Measurements from ENCODE around the gene ALLC.
"Not testable (repeated sequence)": the region's sequence is repeated elsewhere in the genome, so short reads cannot be mapped to it uniquely, and the experiment has no call there.

ALLC gene

DNA sequence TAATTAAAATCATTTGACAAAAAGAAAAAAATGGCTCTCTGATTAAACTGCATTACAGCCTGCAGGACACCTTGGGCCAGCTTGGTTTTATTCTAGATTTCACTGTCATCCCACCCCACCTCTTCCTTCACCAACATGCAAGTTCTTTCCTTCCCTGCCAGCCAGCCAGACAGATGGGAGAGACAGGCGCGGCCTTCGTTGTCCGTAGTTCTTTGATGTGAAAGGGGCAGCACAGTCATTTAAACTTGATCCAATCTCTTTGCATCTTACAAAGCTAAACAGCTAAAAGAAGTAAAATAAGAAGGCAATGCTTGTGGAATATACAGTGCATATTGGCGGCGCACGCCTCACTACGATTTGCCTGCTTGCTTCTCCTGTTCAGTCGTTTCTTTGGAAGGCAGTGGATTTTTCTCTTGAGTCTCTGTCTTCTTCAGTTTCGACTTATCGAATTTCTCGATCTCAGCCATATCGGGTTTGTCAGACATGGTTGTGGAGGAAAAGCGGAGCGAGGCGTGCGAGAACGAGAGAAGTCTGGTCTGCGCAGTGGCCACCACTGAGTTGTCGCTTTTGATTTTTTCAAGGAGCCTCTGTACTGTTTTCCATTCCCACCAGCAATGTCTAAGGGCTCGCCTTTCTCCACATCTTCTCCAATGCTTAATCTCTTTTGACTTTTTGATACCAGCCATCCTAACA lies 40.7 kb upstream of the ALLC start:
- Histone ChIP-seq H3K4me3 (ENCODE audit: low read length) (no peak overlapping the region), H3K27ac (ENCODE audit: low read depth, low read length) (no peak overlapping the region), H3K9me2 (replicated peaks; ENCODE audit: control insufficient read depth, low read length) (no peaks in the 10 kb centered on the region), H4K20me1 (ENCODE audit: control insufficient read depth, insufficient read depth, low read depth, low read length) (no peaks in the 10 kb centered on the region), H3K79me2 (ENCODE audit: control insufficient read depth, low read length) (no peaks in the 10 kb centered on the region), H3K27me3 (ENCODE audit: control insufficient read depth, low read length) (no peaks in the 10 kb centered on the region), H3K4me1 (ENCODE audit: control insufficient read depth, low read length) (no peaks in the 10 kb centered on the region), H3F3A (ENCODE audit: control insufficient read depth, insufficient read depth) (no peaks in the 10 kb centered on the region), H3K9me3 (ENCODE audit: control insufficient read depth, insufficient read depth, low read length) (0 out of 2 replicates have a peak, but pooled peaks cover 4% of the 10 kb centered on the region), H3K4me2 (ENCODE audit: low read length) (no peak overlapping the region), H3K36me3 (ENCODE audit: control insufficient read depth, low read length) (no peaks in the 10 kb centered on the region)
- TF ChIP-seq, protein P1, sequence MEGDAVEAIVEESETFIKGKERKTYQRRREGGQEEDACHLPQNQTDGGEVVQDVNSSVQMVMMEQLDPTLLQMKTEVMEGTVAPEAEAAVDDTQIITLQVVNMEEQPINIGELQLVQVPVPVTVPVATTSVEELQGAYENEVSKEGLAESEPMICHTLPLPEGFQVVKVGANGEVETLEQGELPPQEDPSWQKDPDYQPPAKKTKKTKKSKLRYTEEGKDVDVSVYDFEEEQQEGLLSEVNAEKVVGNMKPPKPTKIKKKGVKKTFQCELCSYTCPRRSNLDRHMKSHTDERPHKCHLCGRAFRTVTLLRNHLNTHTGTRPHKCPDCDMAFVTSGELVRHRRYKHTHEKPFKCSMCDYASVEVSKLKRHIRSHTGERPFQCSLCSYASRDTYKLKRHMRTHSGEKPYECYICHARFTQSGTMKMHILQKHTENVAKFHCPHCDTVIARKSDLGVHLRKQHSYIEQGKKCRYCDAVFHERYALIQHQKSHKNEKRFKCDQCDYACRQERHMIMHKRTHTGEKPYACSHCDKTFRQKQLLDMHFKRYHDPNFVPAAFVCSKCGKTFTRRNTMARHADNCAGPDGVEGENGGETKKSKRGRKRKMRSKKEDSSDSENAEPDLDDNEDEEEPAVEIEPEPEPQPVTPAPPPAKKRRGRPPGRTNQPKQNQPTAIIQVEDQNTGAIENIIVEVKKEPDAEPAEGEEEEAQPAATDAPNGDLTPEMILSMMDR (IDR thresholded peaks at IDR 0.05; ENCODE audit: low read depth, low read length, poor library complexity, severe bottlenecking) = no peak
- no peak for TF ChIP-seq EZH2phosphoT487 (IDR thresholded peaks at IDR 0.05; ENCODE audit: borderline replicate concordance, low read length)

DNA sequence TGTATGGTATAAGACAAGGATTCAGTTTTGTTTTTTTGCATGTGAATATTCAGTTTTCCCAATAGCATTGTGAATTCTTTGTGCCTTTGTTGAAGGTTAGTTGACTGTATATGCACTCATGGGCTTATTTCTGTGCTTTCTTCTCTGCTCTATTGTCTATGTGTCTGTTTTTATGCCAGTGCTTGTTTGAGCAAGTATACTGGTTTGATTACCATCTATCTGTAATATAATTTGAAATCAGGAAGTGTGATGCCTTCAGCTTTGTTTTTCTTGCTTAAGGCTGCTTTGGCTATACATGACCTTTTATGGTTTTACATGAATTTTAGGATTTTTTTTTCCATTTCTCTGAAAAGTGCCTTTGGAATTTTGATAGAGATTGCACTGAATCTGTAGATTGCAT lies 39.6 kb upstream of the ALLC start:
- Histone ChIP-seq H3K4me2 (ENCODE audit: low read length) (no peak overlapping the region), H3K79me2 (ENCODE audit: control insufficient read depth, low read length) (no peaks in the 10 kb centered on the region), H3K9me2 (replicated peaks; ENCODE audit: control insufficient read depth, low read length) (no peaks in the 10 kb centered on the region), H3F3A (ENCODE audit: control insufficient read depth, insufficient read depth) (no peaks in the 10 kb centered on the region), H3K27ac (ENCODE audit: low read depth, low read length) (no peak overlapping the region), H4K20me1 (ENCODE audit: control insufficient read depth, insufficient read depth, low read depth, low read length) (no peaks in the 10 kb centered on the region), H3K9me3 (ENCODE audit: control insufficient read depth, insufficient read depth, low read length) (0 out of 2 replicates have a peak, but pooled peaks cover 3% of the 10 kb centered on the region), H3K4me3 (ENCODE audit: low read length) (no peak overlapping the region), H3K4me1 (ENCODE audit: control insufficient read depth, low read length) (no peaks in the 10 kb centered on the region), H3K27me3 (ENCODE audit: control insufficient read depth, low read length) (no peaks in the 10 kb centered on the region), H3K36me3 (ENCODE audit: control insufficient read depth, low read length) (no peaks in the 10 kb centered on the region)
- TF ChIP-seq, protein P1 (IDR thresholded peaks at IDR 0.05; ENCODE audit: low read depth, low read length, poor library complexity, severe bottlenecking) = no peak
- no peak for TF ChIP-seq EZH2phosphoT487 (IDR thresholded peaks at IDR 0.05; ENCODE audit: borderline replicate concordance, low read length)

DNA sequence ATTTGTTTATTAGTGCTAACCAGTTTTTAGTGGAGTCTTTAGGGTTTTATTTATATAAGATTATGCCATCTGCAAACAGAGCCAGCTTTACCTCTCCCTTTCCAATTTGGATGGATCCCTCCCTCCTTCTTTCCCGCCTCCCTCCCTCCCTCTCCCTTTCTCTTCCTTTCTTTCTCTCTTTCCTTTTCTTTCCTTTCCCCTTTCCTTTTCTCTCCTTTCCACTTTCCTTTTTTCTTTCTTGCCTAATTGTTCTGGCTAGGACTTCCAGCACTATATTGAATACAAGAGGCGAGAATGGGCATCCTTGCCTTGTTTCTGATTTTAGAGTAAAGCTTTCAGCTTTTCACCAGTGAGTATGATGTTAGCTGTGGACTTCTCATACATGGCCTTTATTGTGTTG lies 39.0 kb upstream of the ALLC start:
- no peaks in the 10 kb centered on the region for H3K4me1 ChIP-seq (ENCODE audit: control insufficient read depth, low read length)
- no peak overlapping the region for H3K4me3 ChIP-seq (ENCODE audit: low read length)
- H3K36me3 ChIP-seq (ENCODE audit: control insufficient read depth, low read length) = no peaks in the 10 kb centered on the region
- no peaks in the 10 kb centered on the region for H4K20me1 ChIP-seq (ENCODE audit: control insufficient read depth, insufficient read depth, low read depth, low read length)
- no peaks in the 10 kb centered on the region for H3K9me2 ChIP-seq (replicated peaks; ENCODE audit: control insufficient read depth, low read length)
- no peak overlapping the region for H3K4me2 ChIP-seq (ENCODE audit: low read length)
- TF ChIP-seq EZH2phosphoT487 (IDR thresholded peaks at IDR 0.05; ENCODE audit: borderline replicate concordance, low read length) = no peak
- TF ChIP-seq, protein P1 (IDR thresholded peaks at IDR 0.05; ENCODE audit: low read depth, low read length, poor library complexity, severe bottlenecking) = no peak
- no peak overlapping the region for H3K27ac ChIP-seq (ENCODE audit: low read depth, low read length)
- no peaks in the 10 kb centered on the region for H3K27me3 ChIP-seq (ENCODE audit: control insufficient read depth, low read length)
- no peaks in the 10 kb centered on the region for H3K9me3 ChIP-seq (ENCODE audit: control insufficient read depth, insufficient read depth, low read length)
- no peaks in the 10 kb centered on the region for H3K79me2 ChIP-seq (ENCODE audit: control insufficient read depth, low read length)
- H3F3A ChIP-seq (ENCODE audit: control insufficient read depth, insufficient read depth) = no peaks in the 10 kb centered on the region

DNA sequence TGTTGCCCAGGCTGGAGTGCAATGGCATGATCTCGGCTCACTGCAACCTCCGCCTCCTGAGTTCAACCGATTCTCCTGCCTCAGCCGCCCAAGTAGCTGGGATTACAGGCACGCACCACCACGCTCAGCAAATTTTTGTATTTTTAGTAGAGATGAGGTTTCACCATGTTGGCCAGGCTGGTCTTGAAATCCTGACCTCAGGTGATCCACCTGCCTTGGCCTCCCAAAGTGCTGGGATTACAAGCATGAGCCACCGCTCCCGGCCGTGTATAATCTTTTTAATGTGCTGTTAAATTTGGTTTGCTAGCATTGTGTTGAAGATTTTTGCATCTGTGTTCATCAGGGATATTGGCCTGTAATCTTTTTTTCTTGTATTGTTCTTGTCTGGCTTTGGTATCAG lies 38.3 kb upstream of the ALLC start:
- H3K9me3 ChIP-seq (ENCODE audit: control insufficient read depth, insufficient read depth, low read length); H3K4me2 ChIP-seq (ENCODE audit: low read length); H3K4me1 ChIP-seq (ENCODE audit: control insufficient read depth, low read length); H3K27me3 ChIP-seq (ENCODE audit: control insufficient read depth, low read length); H3K4me3 ChIP-seq (ENCODE audit: low read length); H3F3A ChIP-seq (ENCODE audit: control insufficient read depth, insufficient read depth); H3K9me2 ChIP-seq (replicated peaks; ENCODE audit: control insufficient read depth, low read length); H3K27ac ChIP-seq (ENCODE audit: low read depth, low read length); H4K20me1 ChIP-seq (ENCODE audit: control insufficient read depth, insufficient read depth, low read depth, low read length); H3K79me2 ChIP-seq (ENCODE audit: control insufficient read depth, low read length); H3K36me3 ChIP-seq (ENCODE audit: control insufficient read depth, low read length): not testable (repeated sequence)
